Psoas muscle (tissue), 8 donors: ENCODE data around the gene AFF1. TPM values are rescaled to one million over a fixed set of nuclear protein-coding genes. Genes with fewer than 3 reads are reported as not detected.

Experiments
- ATAC-seq, 4 donors: fragments of 200-7000 bp; cut with Tn5 transposase; one replicate each; pipeline ENCODE4 v1.9.1; 2020; ENCODE audit warnings: moderate library complexity in 3 of 4, mild to moderate bottlenecking in 2 of 4
- DNase-seq, 2 donors: peaks; one replicate each; pipeline ENCODE4 v3.0.0-alpha.2; 2020
- H3K27ac ChIP-seq: fragments of 200-600 bp; one replicate; pipeline ENCODE4 v1.8.0; 2022
- H3K27me3 ChIP-seq, 3 donors: fragments of 200-600 bp in 1 of 3; one replicate each; pipeline versions ENCODE4 v1.6.1 to v1.8.0; 2013 to 2022; ENCODE audit warnings: low read length in 2 of 3, mild to moderate bottlenecking in 2 of 3, moderate library complexity in 1 of 3; ENCODE audit not compliant: insufficient read depth in 3 of 3
- H3K36me3 ChIP-seq, 2 donors: fragments of 200-600 bp in 1 of 2; one replicate each; pipeline versions ENCODE4 v1.6.1 to v1.8.0; 2013 to 2022; ENCODE audit warnings: low read depth in 1 of 2, mild to moderate bottlenecking in 1 of 2, moderate library complexity in 1 of 2; ENCODE audit not compliant: insufficient read depth in 1 of 2
- H3K4me1 ChIP-seq: fragments of 200-600 bp; one replicate; pipeline ENCODE4 v1.8.0; 2022
- H3K4me3 ChIP-seq: fragments of 200-600 bp; one replicate; pipeline ENCODE4 v1.8.0; 2022; ENCODE audit warnings: mild to moderate bottlenecking
- H3K9me3 ChIP-seq: fragments of 200-600 bp; one replicate; pipeline ENCODE4 v1.8.0; 2022
- CTCF ChIP-seq: fragments of 200-600 bp; IDR thresholded peaks from one replicate; pipeline ENCODE4 v1.8.0; 2022; ENCODE audit warnings: antibody characterized with exemption
- WGBS, 3 donors: extraction: QIAGEN DNeasy Blood & Tissue Kit; methylation state at CpG; one replicate each; pipeline versions ENCODE4 v1.1.6 to v1.1.7; 2013; 5-methylcytosine and 5-hydroxymethylcytosine counted together
- intact Hi-C, 2 donors: fragments of 100-400 bp; cut with DNase I; formaldehyde crosslinking; loops; one replicate each; pipeline versions ENCODE4 v1.11.0 to v1.14.2; 2022
- polyA plus RNA-seq, 3 donors: library from polyadenylated mRNA; stranded (reverse); fragments of 200-250 nt; gene quantifications; one replicate each; pipeline ENCODE4 v1.2.3, GENCODE V29; 2013
- total RNA-seq, 4 donors: library from RNA; stranded (reverse); fragmentation: NEBNext Ultra II Directional in 2 of 4; extraction: Animal tissue kit (Norgen Biotek cat#: 25700) in 2 of 4; gene quantifications; one replicate each; pipeline versions ENCODE4 v1.2.1 to v1.2.4, GENCODE V29; 2021 to 2023
- donor health status: healthy with polysubstance abuse.
- donor health status: DM: no; HTN: no; CAD: no; lungs with moderate emphysema.
- donor health status: Bipolar disorder and iron deficiency.
- donor health status: healthy.
- donor health status: DM: yes; HTN: yes; CAD: no.
- donor health status: DM: no; HTN: no; CAD: no.
- donor health status: DM: no; HTN: no; CAD: no.
- donor health status: DM: yes; HTN: yes; CAD: no.

AFF1 gene
- total and polyA plus RNA-seq, 7 donors = 62.7 to 171 (median 120) TPM

GRCh38 chr4:87005690-87006425 is 71.0 kb downstream of the AFF1 start:
- 14 to 18% (median 14%) methylated on average over 16 of the region's 16 CpGs for WGBS, 3 donors
- DNase-seq = peak in 1 of 2 donors; percentile 26
- intact Hi-C loops = loop anchor here (5.0 kb wide), 5 partner anchors 36 to 86 kb away; partner anchors contain the start of gene AFF1 (in 1 of the 2)
- no peak for TF ChIP-seq CTCF
- H3K27ac ChIP-seq = peak overlapping the region; percentile 98
- H3K4me3 ChIP-seq = peak overlapping the region; percentile 87
- no peaks in the 10 kb centered on the region for H3K9me3 ChIP-seq
- peak in 3 of 4 donors; percentile 5 to 30 (median 22) for ATAC-seq
- no peaks in the 10 kb centered on the region for H3K27me3 ChIP-seq
- H3K36me3 ChIP-seq = no peaks in the 10 kb centered on the region
- peaks cover 58% of the 10 kb centered on the region for H3K4me1 ChIP-seq

- no peaks in the 10 kb centered on the region for H3K9me3 ChIP-seq
- DNase-seq = no peak
- 0% methylated on average over 9 of the region's 9 CpGs for WGBS, 3 donors
- no peak for ATAC-seq
- intact Hi-C loops = loop anchor here (5.0 kb wide), 5 partner anchors 36 to 86 kb away; partner anchors contain the start of gene AFF1 (in 1 of the 2)
- peak overlapping the region; percentile 98 for H3K27ac ChIP-seq
- no peaks in the 10 kb centered on the region for H3K36me3 ChIP-seq
- H3K4me3 ChIP-seq = peak overlapping the region; percentile 87
- H3K4me1 ChIP-seq = peaks cover 63% of the 10 kb centered on the region
- no peak for TF ChIP-seq CTCF
- no peaks in the 10 kb centered on the region for H3K27me3 ChIP-seq
Measured at GRCh38 chr4:87006426-87006675, 71.5 kb downstream of the AFF1 start.

- peak overlapping the region; percentile 98 for H3K27ac ChIP-seq
- H3K4me3 ChIP-seq = peak overlapping the region; percentile 87
- TF ChIP-seq CTCF = peak; percentile 39
- peak; percentile 94 to 97 for DNase-seq
- no peaks in the 10 kb centered on the region for H3K36me3 ChIP-seq
- 0% methylated on average over 73 to 82 of the region's 82 CpGs for WGBS, 3 donors
- peaks cover 67% of the 10 kb centered on the region for H3K4me1 ChIP-seq
- intact Hi-C loops = loop anchor here (1.0 to 5.0 kb wide), 7 partner anchors 35 to 101 kb away; partner anchors contain the start of gene AFF1 (in 2 of the 2)
- peak; percentile 92 to 97 (median 93) for ATAC-seq
- no peaks in the 10 kb centered on the region for H3K9me3 ChIP-seq
- no peaks in the 10 kb centered on the region for H3K27me3 ChIP-seq
Measured at GRCh38 chr4:87006676-87007527, 72.1 kb downstream of the AFF1 start.

GRCh38 chr4:87007528-87008446 is 73.0 kb downstream of the AFF1 start:
- peak overlapping the region; percentile 98 for H3K27ac ChIP-seq
- H3K9me3 ChIP-seq = no peaks in the 10 kb centered on the region
- intact Hi-C loops = loop anchor here (1.0 to 5.0 kb wide), 7 partner anchors 35 to 101 kb away; partner anchors contain the start of gene AFF1 (in 2 of the 2)
- H3K4me3 ChIP-seq = peak overlapping the region; percentile 87
- WGBS, 3 donors = 1 to 2% (median 1%) methylated on average over 22 of the region's 22 CpGs
- H3K4me1 ChIP-seq = peaks cover 70% of the 10 kb centered on the region
- ATAC-seq (peak; percentile 29 to 63 (median 52)), DNase-seq (peak; percentile 58 to 78)
- no peaks in the 10 kb centered on the region for H3K27me3 ChIP-seq
- H3K36me3 ChIP-seq = no peaks in the 10 kb centered on the region
- no peak for TF ChIP-seq CTCF
